GM12873 (cell line): ENCODE measurements around the gene IWS1.

Experiments
- TF ChIP-seq, protein P1 (sequence below): IDR thresholded peaks from 2 replicates; pipeline ENCODE4 v1.5.1; 2012; ENCODE audit warnings: low read depth, mild to moderate bottlenecking, moderate library complexity, low read length, control low read depth; ENCODE audit not compliant: insufficient read depth; ENCODE audit errors: missing control alignments

IWS1 gene

DNA sequence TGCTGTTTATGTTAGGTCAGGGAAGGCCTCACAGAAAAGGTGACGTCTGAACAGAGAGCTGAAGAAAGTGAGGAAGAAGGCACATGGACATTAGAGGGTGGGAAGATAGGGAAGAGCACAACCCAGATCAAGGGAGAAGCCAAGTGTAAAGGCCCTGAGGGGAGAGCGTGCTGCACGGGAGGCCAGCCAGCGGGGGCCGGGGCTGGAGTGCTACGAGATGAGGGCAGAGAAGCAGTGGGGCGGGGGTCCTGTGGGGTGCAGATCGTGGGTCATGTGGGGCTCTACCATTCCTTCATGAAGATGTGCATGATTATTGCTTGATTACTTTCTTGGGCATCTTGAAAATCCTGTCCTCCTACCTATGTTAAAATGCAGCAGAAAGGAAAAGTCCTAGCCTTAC, 57.2 kb downstream of the IWS1 start:
- TF ChIP-seq, protein P1, sequence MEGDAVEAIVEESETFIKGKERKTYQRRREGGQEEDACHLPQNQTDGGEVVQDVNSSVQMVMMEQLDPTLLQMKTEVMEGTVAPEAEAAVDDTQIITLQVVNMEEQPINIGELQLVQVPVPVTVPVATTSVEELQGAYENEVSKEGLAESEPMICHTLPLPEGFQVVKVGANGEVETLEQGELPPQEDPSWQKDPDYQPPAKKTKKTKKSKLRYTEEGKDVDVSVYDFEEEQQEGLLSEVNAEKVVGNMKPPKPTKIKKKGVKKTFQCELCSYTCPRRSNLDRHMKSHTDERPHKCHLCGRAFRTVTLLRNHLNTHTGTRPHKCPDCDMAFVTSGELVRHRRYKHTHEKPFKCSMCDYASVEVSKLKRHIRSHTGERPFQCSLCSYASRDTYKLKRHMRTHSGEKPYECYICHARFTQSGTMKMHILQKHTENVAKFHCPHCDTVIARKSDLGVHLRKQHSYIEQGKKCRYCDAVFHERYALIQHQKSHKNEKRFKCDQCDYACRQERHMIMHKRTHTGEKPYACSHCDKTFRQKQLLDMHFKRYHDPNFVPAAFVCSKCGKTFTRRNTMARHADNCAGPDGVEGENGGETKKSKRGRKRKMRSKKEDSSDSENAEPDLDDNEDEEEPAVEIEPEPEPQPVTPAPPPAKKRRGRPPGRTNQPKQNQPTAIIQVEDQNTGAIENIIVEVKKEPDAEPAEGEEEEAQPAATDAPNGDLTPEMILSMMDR = no peak

GRCh38 chr2:127465258-127465657, 61.0 kb downstream of the IWS1 start:
- TF ChIP-seq, protein P1 = no peak

- TF ChIP-seq, protein P1 = no peak
Observed at GRCh38 chr2:127464470-127465257, 61.6 kb downstream of the IWS1 start.

GRCh38 chr2:127463155-127463991, 62.9 kb downstream of the IWS1 start:
- TF ChIP-seq, protein P1 = no peak

GRCh38 chr2:127462461-127462860, 63.8 kb downstream of the IWS1 start:
- TF ChIP-seq, protein P1 = no peak

DNA sequence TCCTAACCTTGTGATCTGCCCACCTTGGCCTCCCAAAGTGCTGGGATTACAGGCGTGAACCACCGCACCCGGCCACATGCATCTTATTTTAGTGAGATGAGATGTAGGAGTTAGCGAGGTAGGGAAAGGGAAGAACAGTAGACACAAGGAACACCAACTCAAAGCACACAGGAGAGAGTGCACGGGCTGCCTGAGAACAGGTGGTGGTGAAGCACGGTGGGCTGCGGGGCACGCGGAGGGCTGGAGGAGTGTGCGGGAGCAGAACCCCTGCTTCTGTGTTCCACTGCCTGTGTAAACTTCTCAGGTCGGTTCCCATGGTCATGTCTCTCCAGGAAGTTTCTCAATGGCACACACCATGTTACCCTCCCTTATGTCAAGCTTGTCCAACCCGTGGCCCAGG, 69.3 kb downstream of the IWS1 start:
- TF ChIP-seq, protein P1 = no peak
